RWPE1 (cell line): Measurements from ENCODE around the gene THY1.
"Not testable (repeated sequence)": the region's sequence is repeated elsewhere in the genome, so short reads cannot be mapped to it uniquely, and the experiment has no call there.

ENCODE experiments used
- CTCF ChIA-PET: fragments of 350-600 bp; sonication (Branson Sonifier 250); formaldehyde crosslinking; extraction: SDS; loops from one replicate; lab custom pipeline; 2021; lab: Yijun Ruan, JAX
- POLR2A ChIA-PET: fragments of 400-600 bp; formaldehyde crosslinking; extraction: SDS; loops from one replicate; lab custom pipeline; 2020; ENCODE audit warnings: antibody characterized with exemption; ENCODE audit not compliant: low non-redundant PET; lab: Yijun Ruan, JAX
- DNase-seq: peaks from one replicate; pipeline ENCODE4 v3.0.0; 2012; ENCODE audit warnings: low spot score
- H3K27ac ChIP-seq: fragments of 450-650 bp; 2 replicates; pipeline ENCODE4 v1.5.1; 2017
- CTCF ChIP-seq: fragments of 450-650 bp; conservative IDR thresholded peaks from 2 replicates; pipeline ENCODE4 v1.5.1; 2017; ENCODE audit warnings: low read depth, mild to moderate bottlenecking

The THY1 gene

DNA sequence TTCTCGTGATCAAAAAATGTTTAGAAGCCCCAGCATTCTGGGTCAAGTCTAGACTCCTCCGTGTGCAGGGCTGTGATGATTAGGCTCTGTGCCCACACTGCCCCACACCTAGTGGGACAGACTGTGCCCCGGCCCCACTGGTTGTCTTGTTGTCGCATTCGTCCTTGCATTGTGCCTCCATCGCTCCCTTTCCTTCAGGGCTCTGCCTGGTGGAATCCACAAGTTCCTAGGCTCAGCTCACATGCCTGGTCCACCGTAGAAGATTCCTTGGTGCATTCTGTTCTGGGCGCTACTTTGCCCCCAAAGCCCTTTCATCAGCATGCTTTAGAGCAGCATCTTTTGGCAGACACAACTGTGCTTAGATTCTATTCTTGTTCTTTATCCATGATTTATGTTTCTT, 23.5 kb upstream of the THY1 start:
- H3K27ac ChIP-seq = no peak overlapping the region
- TF ChIP-seq CTCF = no peak
- ChIA-PET POLR2A (no interaction called here), CTCF (no interaction called here)
- DNase-seq = no peak

DNA sequence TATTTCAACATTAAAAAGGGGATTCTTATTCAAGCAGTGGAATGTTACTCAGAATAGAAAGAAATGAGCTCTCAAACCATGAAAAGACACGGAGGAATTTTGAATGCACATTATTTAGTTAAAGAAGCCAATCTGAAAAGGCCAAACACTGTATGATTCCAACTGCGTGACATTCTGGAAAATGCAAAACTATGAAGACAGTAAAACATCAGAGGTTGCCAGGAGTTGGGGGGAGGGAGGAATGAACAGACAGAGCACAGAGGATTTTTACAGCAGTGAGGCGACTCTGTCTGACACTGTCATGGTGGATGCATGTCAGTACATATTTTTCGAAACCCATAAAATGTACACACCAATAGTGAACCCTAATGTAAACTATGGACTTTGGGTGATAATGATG, 22.9 kb upstream of the THY1 start:
- POLR2A ChIA-PET = no interaction called here
- CTCF ChIA-PET = no interaction called here
- no peak for DNase-seq
- TF ChIP-seq CTCF = no peak
- H3K27ac ChIP-seq = no peak overlapping the region

DNA sequence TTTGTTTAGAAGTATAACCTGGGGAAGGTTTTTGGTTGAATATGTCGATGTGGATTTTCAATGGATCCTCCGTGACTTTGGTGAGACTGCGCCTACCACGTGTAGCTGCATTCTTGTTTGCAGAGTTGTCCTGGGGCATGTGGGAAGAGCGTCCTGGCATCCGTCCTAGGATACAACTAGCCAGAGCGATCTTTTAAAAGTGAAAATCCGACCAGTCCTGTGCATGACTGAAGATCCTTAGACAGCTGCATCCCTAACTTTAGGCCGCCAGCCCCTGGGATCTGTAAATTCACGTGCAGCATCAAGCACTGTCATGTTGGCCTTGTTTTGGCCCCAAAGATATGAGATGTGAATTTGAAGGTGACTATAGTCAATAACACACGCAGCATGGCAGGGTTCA, 22.4 kb upstream of the THY1 start:
- CTCF ChIA-PET = no interaction called here
- no peak for DNase-seq
- POLR2A ChIA-PET = interaction anchor here (0.5 kb wide), 1 partner anchor 128 kb away, joined by 3 read pairs; no protein-coding TSS in a partner anchor

GRCh38 chr11:119441898-119442243, 18.9 kb upstream of the THY1 start:
- no peak for TF ChIP-seq CTCF
- ChIA-PET POLR2A (no interaction called here), CTCF (no interaction called here)
- H3K27ac ChIP-seq = no peak overlapping the region
- no peak for DNase-seq

More for the DNA sequence above, 22.4 kb upstream of the THY1 start:
- no peak overlapping the region for H3K27ac ChIP-seq
- TF ChIP-seq CTCF = no peak

DNA sequence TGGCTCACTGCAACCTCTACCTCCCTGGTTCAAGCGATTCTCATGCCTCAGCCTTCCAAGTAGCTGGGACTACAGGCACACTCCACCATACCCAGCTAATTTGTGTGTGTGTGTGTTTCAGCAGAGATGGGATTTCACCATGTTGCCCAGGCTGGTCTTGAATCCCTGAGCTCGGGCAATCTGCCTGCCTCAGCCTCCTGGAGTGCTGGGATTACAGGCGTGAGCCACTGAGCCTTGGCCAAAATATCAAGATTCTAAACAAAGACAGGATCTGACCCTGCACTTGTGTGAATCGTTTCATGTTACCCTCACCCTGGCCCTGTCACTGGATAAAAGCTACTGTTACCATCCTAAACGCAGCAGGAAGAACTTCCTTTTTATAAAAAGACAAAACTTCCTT, 15.6 kb upstream of the THY1 start:
- CTCF ChIA-PET = interaction anchor here (0.6 kb wide), 1 partner anchor 1806 kb away, joined by 7 read pairs; no protein-coding TSS in a partner anchor
- H3K27ac ChIP-seq = no peak overlapping the region
- no peak for DNase-seq
- POLR2A ChIA-PET = no interaction called here
- no peak for TF ChIP-seq CTCF

- POLR2A ChIA-PET, CTCF ChIA-PET, H3K27ac ChIP-seq, DNase-seq: not testable (repeated sequence)
These were observed 14.5 kb upstream of the THY1 start for GRCh38 chr11:119437521-119437920.

DNA sequence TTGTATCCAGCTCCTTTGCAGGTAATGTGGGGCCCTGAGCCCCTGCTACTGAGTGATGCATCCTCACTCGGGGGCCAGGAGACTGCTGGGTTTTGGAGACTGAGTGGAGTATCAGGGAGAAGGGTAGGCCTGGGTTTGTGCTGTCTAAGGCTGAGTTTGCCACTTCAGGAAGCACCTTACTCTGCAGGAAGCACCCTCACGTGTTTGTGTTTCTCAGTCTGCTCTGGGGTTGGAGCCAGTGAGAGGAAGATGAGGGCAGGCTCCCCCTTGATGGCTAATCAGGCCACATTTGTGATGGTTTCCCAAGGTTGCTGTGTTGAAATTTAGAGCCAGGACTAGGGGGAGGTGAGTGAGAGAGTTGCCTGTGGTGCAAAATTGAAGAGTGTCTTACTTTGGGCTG, 13.7 kb upstream of the THY1 start:
- ChIA-PET POLR2A (no interaction called here), CTCF (no interaction called here)

More for the DNA sequence above, 13.7 kb upstream of the THY1 start:
- no peak overlapping the region for H3K27ac ChIP-seq
- no peak for TF ChIP-seq CTCF
- DNase-seq = no peak
